H1 (cell line): ENCODE results near the gene TMED4. TPM values are rescaled to one million over a fixed set of nuclear protein-coding genes. Genes with fewer than 3 reads are reported as not detected.

Experiments used
- CTCF ChIA-PET: fragments of 300-600 bp; sonication (Branson Sonifier 250); formaldehyde crosslinking; loops from one replicate; lab custom pipeline; 2021; ENCODE audit not compliant: partially characterized antibody; lab: Charles Lee
- POLR2A ChIA-PET: fragments of 300-600 bp; sonication (Branson Sonifier 250); formaldehyde crosslinking; loops from one replicate; lab custom pipeline; 2021; ENCODE audit warnings: inconsistent platforms; ENCODE audit not compliant: partially characterized antibody; lab: Charles Lee
- DNase-seq, 2 experiments: peaks; one replicate each; pipeline versions ENCODE4 v3.0.0 to v3.0.0-alpha.2; 2010 to 2022; ENCODE audit warnings: low spot score in 2 of 2, low read depth in 1 of 2, mixed read lengths in 1 of 2
- FAIRE-seq: peaks from 2 replicates; lab custom pipeline; 2011; peaks lifted over from hg19 to GRCh38; lab: Jason Lieb, UNC
- H2AFZ ChIP-seq: 2 replicates; pipeline ENCODE4 v1.8.1; 2012; ENCODE audit warnings: low read length, inconsistent platforms
- H2AK5ac ChIP-seq: 2 replicates; pipeline ENCODE4 v1.6.1; 2013; ENCODE audit warnings: low read depth, low read length
- H2BK120ac ChIP-seq: replicated peaks from 2 replicates; pipeline ENCODE3; 2013; ENCODE audit warnings: low read depth, low read length, inconsistent platforms
- H2BK12ac ChIP-seq: 2 replicates; pipeline ENCODE4 v1.6.1; 2013; ENCODE audit warnings: low read depth, low read length
- H2BK15ac ChIP-seq: 2 replicates; pipeline ENCODE4 v1.6.1; 2013; ENCODE audit warnings: low read length
- H2BK20ac ChIP-seq: 2 replicates; pipeline ENCODE4 v1.6.1; 2013; ENCODE audit warnings: low read length
- H2BK5ac ChIP-seq: 2 replicates; pipeline ENCODE4 v1.6.1; 2013; ENCODE audit warnings: low read depth, low read length
- H3K14ac ChIP-seq: 2 replicates; pipeline ENCODE4 v1.6.1; 2013; ENCODE audit warnings: inconsistent platforms; ENCODE audit not compliant: insufficient read length
- H3K18ac ChIP-seq: 2 replicates; pipeline ENCODE4 v1.6.1; 2013; ENCODE audit warnings: low read length; ENCODE audit errors: extremely low read depth
- H3K23ac ChIP-seq: 2 replicates; pipeline ENCODE4 v1.6.1; 2013; ENCODE audit warnings: inconsistent platforms; ENCODE audit not compliant: insufficient read length
- H3K23me2 ChIP-seq: 2 replicates; pipeline ENCODE4 v1.6.1; 2013; ENCODE audit warnings: low read depth, low read length
- H3K27ac ChIP-seq: 2 replicates; pipeline ENCODE4 v1.6.1; 2011; ENCODE audit warnings: low read depth, low read length, inconsistent platforms
- H3K27me3 ChIP-seq, 4 experiments: replicated peaks in 1 of 4; 1 replicate in 1 of 4; 2 replicates in 3 of 4; pipeline versions ENCODE4 v1.6.1 to v1.8.1; 2011 to 2013; ENCODE audit warnings: low read length in 3 of 4, mild to moderate bottlenecking in 3 of 4, inconsistent platforms in 2 of 4, mixed read lengths in 2 of 4, moderate library complexity in 1 of 4; ENCODE audit not compliant: control insufficient read depth in 3 of 4, insufficient read depth in 3 of 4; ENCODE audit errors: extremely low read depth in 1 of 4
- H3K36me3 ChIP-seq, 4 experiments: 2 replicates each; pipeline versions ENCODE4 v1.6.1 to v1.8.1; 2011 to 2013; ENCODE audit warnings: mild to moderate bottlenecking in 4 of 4, low read length in 3 of 4, moderate library complexity in 2 of 4, control low read depth in 1 of 4, inconsistent platforms in 1 of 4; ENCODE audit not compliant: insufficient read depth in 4 of 4, control insufficient read depth in 2 of 4
- H3K4ac ChIP-seq: replicated peaks from 2 replicates; pipeline ENCODE3; 2013; ENCODE audit warnings: low read length, low read depth, mixed read lengths, inconsistent platforms; ENCODE audit not compliant: insufficient read length
- H3K4me1 ChIP-seq, 4 experiments: replicated peaks in 1 of 4; 1 replicate in 1 of 4; 2 replicates in 3 of 4; pipeline versions ENCODE4 v1.6.1 to v1.8.1; 2011 to 2013; ENCODE audit warnings: low read length in 3 of 4, inconsistent platforms in 2 of 4, mixed read lengths in 1 of 4; ENCODE audit not compliant: insufficient read depth in 4 of 4, control insufficient read depth in 3 of 4
- H3K4me2 ChIP-seq, 2 experiments: 2 replicates each; pipeline versions ENCODE4 v1.6.1 to v1.8.1; 2011 to 2013; ENCODE audit warnings: low read depth in 2 of 2, low read length in 2 of 2, control low read depth in 1 of 2, inconsistent platforms in 1 of 2, mild to moderate bottlenecking in 1 of 2; ENCODE audit not compliant: insufficient read depth in 1 of 2
- H3K4me3 ChIP-seq, 4 experiments: fragments of 200-600, 300-600 bp in 1 of 4; sonication (generic), shearing (Covaris generic), sonication (Bioruptor Twin) in 1 of 4; 2 replicates each; pipeline versions ENCODE4 v1.5.1 to v1.8.1; 2011 to 2016; ENCODE audit warnings: low read length in 4 of 4, low read depth in 3 of 4, control low read depth in 2 of 4, inconsistent platforms in 2 of 4, mild to moderate bottlenecking in 2 of 4, mixed read lengths in 1 of 4, moderate library complexity in 1 of 4; ENCODE audit not compliant: insufficient read depth in 2 of 4; ENCODE audit errors: extremely low read depth in 1 of 4
- H3K56ac ChIP-seq: replicated peaks from 2 replicates; pipeline ENCODE3; 2013; ENCODE audit warnings: low read depth, mild to moderate bottlenecking, mixed read lengths, low read length, inconsistent platforms; ENCODE audit not compliant: insufficient read length
- H3K79me1 ChIP-seq: 2 replicates; pipeline ENCODE4 v1.6.1; 2013; ENCODE audit warnings: low read depth, low read length, control low read depth
- H3K79me2 ChIP-seq, 2 experiments: 2 replicates each; pipeline versions ENCODE4 v1.6.1 to v1.8.1; 2012 to 2013; ENCODE audit warnings: low read length in 2 of 2, mild to moderate bottlenecking in 2 of 2, inconsistent platforms in 1 of 2; ENCODE audit not compliant: insufficient read depth in 2 of 2, control insufficient read depth in 1 of 2
- H3K9ac ChIP-seq, 4 experiments: replicated peaks in 1 of 4; 1 replicate in 1 of 4; 2 replicates in 3 of 4; pipeline versions ENCODE4 v1.6.1 to v1.8.1; 2011 to 2013; ENCODE audit warnings: low read depth in 3 of 4, low read length in 3 of 4, control low read depth in 2 of 4, mild to moderate bottlenecking in 2 of 4, moderate library complexity in 2 of 4, inconsistent platforms in 1 of 4; ENCODE audit errors: extremely low read depth in 1 of 4
- H3K9me3 ChIP-seq, 2 experiments: 2 replicates each; pipeline versions ENCODE4 v1.6.1 to v1.8.1; 2012 to 2013; ENCODE audit warnings: mild to moderate bottlenecking in 2 of 2, moderate library complexity in 2 of 2, control low read depth in 1 of 2, inconsistent platforms in 1 of 2, low read depth in 1 of 2, low read length in 1 of 2, mixed read lengths in 1 of 2; ENCODE audit not compliant: insufficient read depth in 2 of 2
- H4K20me1 ChIP-seq, 2 experiments: replicated peaks in 1 of 2; 2 replicates each; pipeline versions ENCODE3 to v1.8.1; 2011 to 2013; ENCODE audit warnings: inconsistent platforms in 2 of 2, low read length in 2 of 2, mild to moderate bottlenecking in 1 of 2; ENCODE audit not compliant: insufficient read depth in 2 of 2, control insufficient read depth in 1 of 2
- H4K5ac ChIP-seq: 2 replicates; pipeline ENCODE4 v1.6.1; 2013; ENCODE audit warnings: low read length, low read depth, mixed read lengths, inconsistent platforms; ENCODE audit not compliant: insufficient read length
- H4K8ac ChIP-seq: 2 replicates; pipeline ENCODE4 v1.8.0; 2013; ENCODE audit warnings: mild to moderate bottlenecking, moderate library complexity, low read length, inconsistent platforms; ENCODE audit not compliant: insufficient read depth; ENCODE audit errors: extremely low read depth
- H4K91ac ChIP-seq: replicated peaks from 2 replicates; pipeline ENCODE3; 2013; ENCODE audit warnings: low read length, mixed read lengths, inconsistent platforms; ENCODE audit not compliant: insufficient read length
- JUN ChIP-seq: IDR thresholded peaks from 2 replicates; pipeline ENCODE4 v1.6.1; 2011; ENCODE audit warnings: low read depth, mild to moderate bottlenecking, improper control_type of control experiment, low read length
- POLR2A ChIP-seq, 2 experiments: IDR thresholded peaks; 1 replicate in 1 of 2; 2 replicates in 1 of 2; pipeline ENCODE4 v1.6.1; 2011; ENCODE audit warnings: low read depth in 2 of 2, low read length in 2 of 2, mild to moderate bottlenecking in 2 of 2; ENCODE audit errors: control extremely low read depth in 1 of 2
- WGBS, 2 experiments: shearing (Covaris generic) in 1 of 2; methylation state at CpG; one replicate each; pipeline versions ENCODE4 v1.1.6 to v1.1.7; 2013 to 2015; ENCODE audit warnings: low lambda C conversion rate in 2 of 2, mixed read lengths in 2 of 2, inconsistent platforms in 1 of 2, low coverage in 1 of 2, missing lambda C conversion rate in 1 of 2; ENCODE audit not compliant: insufficient replicate concordance in 2 of 2, insufficient coverage in 1 of 2, insufficient read length in 1 of 2; ENCODE audit errors: extremely low coverage in 1 of 2, missing lambda C conversion rate in 1 of 2; 5-methylcytosine and 5-hydroxymethylcytosine counted together
- polyA plus RNA-seq, 7 experiments: library from polyadenylated mRNA; depleted of rRNA in 3 of 7; stranded (reverse) in 5 of 7; unstranded in 2 of 7; fragments of >200 nt in 5 of 7; fragments of 200-250 nt in 2 of 7; gene quantifications; 1 replicate in 5 of 7; 2 replicates in 1 of 7; 4 replicates in 1 of 7; pipeline versions ENCODE4 v1.2.1 to v1.2.3, GENCODE V29; 2011 to 2013; ENCODE audit warnings: missing spikeins in 2 of 7, mixed read lengths in 2 of 7
- total RNA-seq: library from RNA; stranded (reverse); fragmentation: NEBNext Ultra II Directional; extraction: Animal tissue kit (Norgen Biotek cat#: 25700); gene quantifications from 2 replicates; pipeline ENCODE4 v1.2.1, GENCODE V29; 2021

The TMED4 gene
- total and polyA plus RNA-seq, 2 of the 8 experiments (the other 6 are each of a cell fraction or from before 2014, with no cell fraction given): 44.9 to 76.7 TPM

DNA sequence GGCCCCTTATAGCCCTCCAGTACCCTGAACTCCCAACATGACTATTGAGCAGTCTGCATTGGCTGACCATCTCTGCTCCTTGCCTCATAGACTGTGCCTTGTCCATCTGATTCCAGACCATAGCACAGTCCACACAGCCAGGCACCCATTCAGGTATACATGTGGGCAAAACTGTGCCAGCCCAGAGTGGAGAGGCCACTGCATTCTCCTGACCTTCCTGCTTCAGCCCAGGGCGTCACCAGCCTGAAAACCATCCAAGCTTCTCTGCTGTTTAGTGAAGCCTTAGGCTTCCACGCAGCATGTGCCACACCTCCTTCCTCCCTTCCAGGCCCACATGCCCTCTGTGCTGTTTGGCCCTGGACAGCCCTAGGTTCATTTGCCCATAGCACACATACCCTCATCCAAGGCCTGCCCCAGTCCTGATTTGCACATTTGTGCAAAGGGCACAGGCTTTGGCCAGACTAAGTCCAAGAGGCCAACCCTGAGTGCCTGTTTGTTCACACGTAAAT lies 18.8 kb downstream of the TMED4 start:
- 84% methylated on average over 3 of the region's 3 CpGs; no CpG with 5 or more reads in 1 of the 2 experiments for WGBS, 2 experiments
- Histone ChIP-seq H3K18ac (no peak overlapping the region), H3K23ac (no peak overlapping the region), H3K56ac (no peak overlapping the region), H3K27ac (no peak overlapping the region), H4K5ac (no peak overlapping the region), H2BK5ac (no peak overlapping the region; the same call in 1 of the 2 replicates), H4K20me1 (peaks cover 2 to 20% of the 10 kb centered on the region in 2 experiments), H3K79me1 (no peaks in the 10 kb centered on the region), H3K4me3 (no peak overlapping the region), H3K9ac (no peak overlapping the region), H2BK120ac (no peak overlapping the region), H3K23me2 (no peaks in the 10 kb centered on the region), H3K36me3 (peaks cover 14 to 30% (median 25%) of the 10 kb centered on the region in 4 experiments), H3K27me3 (no peaks in the 10 kb centered on the region; a peak in 1 of 7 replicates), H3K79me2 (no peaks in the 10 kb centered on the region; a peak in 1 of 4 replicates), H2BK12ac (no peak overlapping the region), H2BK15ac (0 out of 2 replicates have a peak overlapping the region, but pooled peaks have one; percentile 41), H2BK20ac (0 out of 2 replicates have a peak overlapping the region, but pooled peaks have one; percentile 32), H3K4ac (peak overlapping the region; percentile 51), H3K4me1 (no peaks in the 10 kb centered on the region; a peak in 1 of 7 replicates), H4K8ac (peak overlapping the region; percentile 45; the same call in 1 of the 2 replicates), H2AK5ac (no peak overlapping the region), H4K91ac (no peak overlapping the region), H3K14ac (no peak overlapping the region), H2AFZ (no peak overlapping the region), H3K4me2 (no peak overlapping the region), H3K9me3 (no peaks in the 10 kb centered on the region)
- TF ChIP-seq JUN (no peak), POLR2A (IDR thresholded peaks at IDR 0.05; ENCODE audit: control extremely low read depth in 1 of 2, low read depth in 2 of 2, low read length in 2 of 2) (peak; percentile 16 to 51)
- ChIA-PET CTCF (interaction anchor here (10.2 kb wide), 1 partner anchor 25 kb away, joined by 98 read pairs; the partner anchor contains the start of gene NPC1L1), POLR2A (interaction anchor here (1.0 to 8.3 kb wide), 6 partner anchors 8 to 214 kb away, joined by 3 to 89 read pairs (median 22); partner anchors contain the start of genes DDX56, NUDCD3 and TMED4)
- FAIRE-seq (no peak), DNase-seq (no peak)
